Measurements from ENCODE around the gene COLQ. TPM values are rescaled to one million over a fixed set of nuclear protein-coding genes. Genes with fewer than 3 reads are reported as not detected.
A peak's percentile ranks its signal among the peaks of the same experiment; 100 is the strongest.

COLQ gene
- 1.5 and 1.8 TPM in 2 replicates for total RNA-seq (2014; rRNA removed)
- percentile 41 among the genes with signal in this experiment for Bru-seq, nascent RNA
- percentile 42 among the genes with signal in this experiment for BruChase-seq, experiment 1, labeled RNA remaining after a 6-hour chase
- percentile 59 among the genes with signal in this experiment for BruChase-seq, experiment 2, labeled RNA remaining after a 2-hour chase
- long read RNA-seq, partial matches to known transcripts = 0 of 1 reads
- long read RNA-seq, other reads (novel, unspliced or antisense) = 1 of 1 reads

DNA sequence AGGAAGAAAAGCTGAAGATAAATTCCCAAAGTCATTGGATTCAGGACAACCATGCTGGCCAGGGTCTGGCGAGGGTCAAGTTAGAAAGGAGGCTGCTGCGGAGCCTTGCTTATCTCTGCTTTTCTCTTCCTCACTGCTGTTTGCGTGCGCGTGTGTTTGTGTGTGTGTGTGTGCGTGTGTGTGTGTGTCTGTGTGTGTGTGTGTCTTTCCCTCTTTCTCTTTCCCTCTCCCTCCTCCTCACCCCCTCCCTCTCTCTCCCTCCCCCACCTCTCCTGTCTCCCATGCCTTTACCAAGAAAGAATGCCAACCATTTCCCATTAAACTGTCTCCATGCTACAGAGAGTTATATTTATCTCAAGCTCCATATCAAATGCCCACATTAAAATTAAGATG is at the start of gene COLQ:
COLQ (minus strand) TSS at position 134 of the 393 bp plus-strand sequence; CDS start at position 53, 81 bp downstream.
- Histone ChIP-seq H3K4me2 (ENCODE audit: low read length) (no peak within 1 kb of the TSS), H4K20me1 (ENCODE audit: low read length) (no peaks in the 10 kb centered on the region), H3K27me3 (ENCODE audit: low read length) (no peaks in the 10 kb centered on the region), H3K27ac (ENCODE audit: low read length) (no peak within 1 kb of the TSS), H2AFZ (ENCODE audit: low read length) (no peak within 1 kb of the TSS), H3K4me1 (ENCODE audit: insufficient read depth, low read length) (no peaks in the 10 kb centered on the region), H3K79me2 (ENCODE audit: low read length) (no peaks in the 10 kb centered on the region), H3F3A (ENCODE audit: low read length, unreplicated experiment) (no peaks in the 10 kb centered on the region), H3K9ac (ENCODE audit: low read length) (no peak within 1 kb of the TSS), H3K4me3 (ENCODE audit: low read length) (no peak within 1 kb of the TSS), H3K9me3 (ENCODE audit: low read length) (no peaks in the 10 kb centered on the region), H3K36me3 (ENCODE audit: low read depth, low read length) (no peaks in the 10 kb centered on the region), H3K9me2 (replicated peaks; ENCODE audit: low read length) (no peaks in the 10 kb centered on the region)
- POLR2A ChIA-PET (ENCODE audit: unreplicated experiment) = no interaction called here
- intact Hi-C loops (cut with micrococcal nuclease) = no loop called here
- ATAC-seq (no peak), DNase-seq (no peak)
- no TSS peak for BruUV-seq (replicated peaks)
- CTCF ChIA-PET = no interaction called here
- TF ChIP-seq, protein P1, sequence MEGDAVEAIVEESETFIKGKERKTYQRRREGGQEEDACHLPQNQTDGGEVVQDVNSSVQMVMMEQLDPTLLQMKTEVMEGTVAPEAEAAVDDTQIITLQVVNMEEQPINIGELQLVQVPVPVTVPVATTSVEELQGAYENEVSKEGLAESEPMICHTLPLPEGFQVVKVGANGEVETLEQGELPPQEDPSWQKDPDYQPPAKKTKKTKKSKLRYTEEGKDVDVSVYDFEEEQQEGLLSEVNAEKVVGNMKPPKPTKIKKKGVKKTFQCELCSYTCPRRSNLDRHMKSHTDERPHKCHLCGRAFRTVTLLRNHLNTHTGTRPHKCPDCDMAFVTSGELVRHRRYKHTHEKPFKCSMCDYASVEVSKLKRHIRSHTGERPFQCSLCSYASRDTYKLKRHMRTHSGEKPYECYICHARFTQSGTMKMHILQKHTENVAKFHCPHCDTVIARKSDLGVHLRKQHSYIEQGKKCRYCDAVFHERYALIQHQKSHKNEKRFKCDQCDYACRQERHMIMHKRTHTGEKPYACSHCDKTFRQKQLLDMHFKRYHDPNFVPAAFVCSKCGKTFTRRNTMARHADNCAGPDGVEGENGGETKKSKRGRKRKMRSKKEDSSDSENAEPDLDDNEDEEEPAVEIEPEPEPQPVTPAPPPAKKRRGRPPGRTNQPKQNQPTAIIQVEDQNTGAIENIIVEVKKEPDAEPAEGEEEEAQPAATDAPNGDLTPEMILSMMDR (conservative IDR thresholded peaks at IDR 0.05; ENCODE audit: low read depth, low read length) = no peak
- TF ChIP-seq EZH2phosphoT487 (IDR thresholded peaks at IDR 0.05; ENCODE audit: borderline replicate concordance, low read length) = no peak
- no peak for TF ChIP-seq EZH2 (IDR thresholded peaks at IDR 0.05; ENCODE audit: low read length, unreplicated experiment)

DNA sequence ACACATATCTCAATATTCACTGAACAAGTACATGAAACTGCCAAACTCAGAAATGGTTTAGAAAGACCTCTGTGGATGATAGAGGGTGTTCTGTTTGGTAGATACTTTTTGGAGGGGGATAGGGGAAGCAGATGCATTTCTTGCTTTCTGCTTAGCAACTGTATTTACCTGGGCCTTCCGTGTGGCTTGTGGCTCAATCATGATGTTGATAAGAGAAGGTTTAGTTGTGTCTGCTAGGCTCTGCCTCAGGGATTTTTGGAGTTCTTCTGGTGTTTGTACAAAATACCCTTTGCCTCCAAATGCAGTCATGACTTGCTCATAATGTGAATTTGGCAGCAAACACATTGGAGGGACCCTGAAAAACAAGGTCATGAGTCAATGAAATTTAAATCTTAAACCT is 41.7 kb upstream of the COLQ start:
- no peaks in the 10 kb centered on the region for H3K27me3 ChIP-seq (ENCODE audit: low read length)
- DNase-seq (no peak), ATAC-seq (no peak)
- H3K4me2 ChIP-seq (ENCODE audit: low read length) = no peak overlapping the region
- no peaks in the 10 kb centered on the region for H3K9me3 ChIP-seq (ENCODE audit: low read length)
- no peak overlapping the region for H3K4me3 ChIP-seq (ENCODE audit: low read length)
- H3K79me2 ChIP-seq (ENCODE audit: low read length) = no peaks in the 10 kb centered on the region
- no peaks in the 10 kb centered on the region for H4K20me1 ChIP-seq (ENCODE audit: low read length)
- H3K36me3 ChIP-seq (ENCODE audit: low read depth, low read length) = peaks cover 35% of the 10 kb centered on the region
- H3F3A ChIP-seq (ENCODE audit: low read length, unreplicated experiment) = no peaks in the 10 kb centered on the region
- CTCF ChIA-PET = no interaction called here
- H3K9ac ChIP-seq (ENCODE audit: low read length) = no peak overlapping the region
- POLR2A ChIA-PET (ENCODE audit: unreplicated experiment) = no interaction called here
- no peaks in the 10 kb centered on the region for H3K9me2 ChIP-seq (replicated peaks; ENCODE audit: low read length)
- no peak overlapping the region for H3K27ac ChIP-seq (ENCODE audit: low read length)
- BruUV-seq (replicated peaks) = no TSS peak
- H2AFZ ChIP-seq (ENCODE audit: low read length) = no peak overlapping the region
- TF ChIP-seq EZH2 (IDR thresholded peaks at IDR 0.05; ENCODE audit: low read length, unreplicated experiment) = no peak
- TF ChIP-seq, protein P1 (conservative IDR thresholded peaks at IDR 0.05; ENCODE audit: low read depth, low read length) = no peak
- no peak for TF ChIP-seq EZH2phosphoT487 (IDR thresholded peaks at IDR 0.05; ENCODE audit: borderline replicate concordance, low read length)
- intact Hi-C loops (cut with micrococcal nuclease) = no loop called here
- H3K4me1 ChIP-seq (ENCODE audit: insufficient read depth, low read length) = no peaks in the 10 kb centered on the region

DNA sequence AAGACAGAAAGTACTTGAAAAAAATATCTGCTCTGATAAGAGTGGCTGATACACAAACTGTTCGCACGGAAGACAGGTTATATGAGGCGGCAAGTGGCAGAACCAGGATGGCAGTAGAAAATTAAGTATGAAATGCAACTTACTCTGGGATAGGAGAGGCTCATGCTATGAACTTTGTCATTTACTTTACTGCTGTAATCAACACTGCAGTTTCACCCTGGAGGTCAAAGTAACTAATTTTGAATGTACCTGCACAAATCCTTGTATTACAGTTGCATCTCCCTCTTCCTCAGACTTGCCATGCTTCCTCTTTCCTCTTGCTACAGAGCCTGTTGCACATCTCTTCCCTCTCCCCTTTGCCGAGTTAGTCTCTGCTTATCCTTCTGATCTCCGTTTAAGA is 41.1 kb upstream of the COLQ start:
- DNase-seq (no peak), ATAC-seq (no peak)
- Histone ChIP-seq H3K9ac (ENCODE audit: low read length) (no peak overlapping the region), H3K79me2 (ENCODE audit: low read length) (no peaks in the 10 kb centered on the region), H3K4me1 (ENCODE audit: insufficient read depth, low read length) (0 out of 2 replicates have a peak, but pooled peaks cover 3% of the 10 kb centered on the region), H3K36me3 (ENCODE audit: low read depth, low read length) (peaks cover 29% of the 10 kb centered on the region), H3K9me2 (replicated peaks; ENCODE audit: low read length) (no peaks in the 10 kb centered on the region), H3F3A (ENCODE audit: low read length, unreplicated experiment) (no peaks in the 10 kb centered on the region), H3K9me3 (ENCODE audit: low read length) (no peaks in the 10 kb centered on the region), H3K4me3 (ENCODE audit: low read length) (no peak overlapping the region), H3K27ac (ENCODE audit: low read length) (no peak overlapping the region), H2AFZ (ENCODE audit: low read length) (no peak overlapping the region), H3K4me2 (ENCODE audit: low read length) (no peak overlapping the region), H4K20me1 (ENCODE audit: low read length) (no peaks in the 10 kb centered on the region), H3K27me3 (ENCODE audit: low read length) (no peaks in the 10 kb centered on the region)
- ChIA-PET POLR2A (ENCODE audit: unreplicated experiment) (no interaction called here), CTCF (no interaction called here)
- TF ChIP-seq, protein P1 (conservative IDR thresholded peaks at IDR 0.05; ENCODE audit: low read depth, low read length) = no peak
- no peak for TF ChIP-seq EZH2 (IDR thresholded peaks at IDR 0.05; ENCODE audit: low read length, unreplicated experiment)
- TF ChIP-seq EZH2phosphoT487 (IDR thresholded peaks at IDR 0.05; ENCODE audit: borderline replicate concordance, low read length) = no peak
- intact Hi-C loops (cut with micrococcal nuclease) = no loop called here
- no TSS peak for BruUV-seq (replicated peaks)
